AG04450 (cell line): ENCODE measurements around the gene PPP1R13L. TPM values are rescaled to one million over a fixed set of nuclear protein-coding genes. Genes with fewer than 3 reads are reported as not detected.
A peak's percentile ranks its signal among the peaks of the same experiment; 100 is the strongest.

Experiments
- CTCF ChIA-PET: fragments of 300-600, 350-600 bp; formaldehyde crosslinking; extraction: SDS; loops from one replicate; lab custom pipeline; 2022; ENCODE audit warnings: antibody characterized with exemption, inconsistent platforms; lab: Charles Lee
- POLR2A ChIA-PET: fragments of 350-600 bp; formaldehyde crosslinking; extraction: SDS; loops from one replicate; lab custom pipeline; 2021; ENCODE audit warnings: antibody characterized with exemption, inconsistent platforms; lab: Yijun Ruan, JAX
- DNase-seq: peaks from one replicate; pipeline ENCODE4 v3.0.0-alpha.2; 2011; ENCODE audit warnings: low read depth, low spot score
- H3K27ac ChIP-seq: one replicate; pipeline ENCODE4 v1.5.1; 2012; ENCODE audit warnings: low read depth, low read length, control low read depth
- H3K27me3 ChIP-seq: one replicate; pipeline ENCODE4 v1.6.0; 2012; ENCODE audit warnings: low read length; ENCODE audit not compliant: control insufficient read depth, insufficient read depth
- H3K4me3 ChIP-seq: 2 replicates; pipeline ENCODE4 v1.5.1; 2011; ENCODE audit warnings: mild to moderate bottlenecking, low read depth, low read length, control low read depth
- H3K9me3 ChIP-seq: 2 replicates; pipeline ENCODE4 v1.5.1; 2012; ENCODE audit warnings: low read length; ENCODE audit not compliant: control insufficient read depth, insufficient read depth
- CTCF ChIP-seq: IDR thresholded peaks from 2 replicates; pipeline ENCODE4 v1.5.1; 2011; ENCODE audit warnings: low read depth, low read length, control low read depth, inconsistent platforms
- polyA minus RNA-seq: library from RNA; depleted of rRNA, polyadenylated mRNA; stranded (reverse); fragments of >200 nt; gene quantifications from 2 replicates; pipeline ENCODE4 v1.2.3, GENCODE V29; 2011; rRNA and poly(A)+ RNA removed
- polyA plus RNA-seq: library from polyadenylated mRNA; depleted of rRNA; stranded (reverse); fragments of >200 nt; gene quantifications from 2 replicates; pipeline ENCODE4 v1.2.3, GENCODE V29; 2011; rRNA removed

Gene PPP1R13L, protein sequence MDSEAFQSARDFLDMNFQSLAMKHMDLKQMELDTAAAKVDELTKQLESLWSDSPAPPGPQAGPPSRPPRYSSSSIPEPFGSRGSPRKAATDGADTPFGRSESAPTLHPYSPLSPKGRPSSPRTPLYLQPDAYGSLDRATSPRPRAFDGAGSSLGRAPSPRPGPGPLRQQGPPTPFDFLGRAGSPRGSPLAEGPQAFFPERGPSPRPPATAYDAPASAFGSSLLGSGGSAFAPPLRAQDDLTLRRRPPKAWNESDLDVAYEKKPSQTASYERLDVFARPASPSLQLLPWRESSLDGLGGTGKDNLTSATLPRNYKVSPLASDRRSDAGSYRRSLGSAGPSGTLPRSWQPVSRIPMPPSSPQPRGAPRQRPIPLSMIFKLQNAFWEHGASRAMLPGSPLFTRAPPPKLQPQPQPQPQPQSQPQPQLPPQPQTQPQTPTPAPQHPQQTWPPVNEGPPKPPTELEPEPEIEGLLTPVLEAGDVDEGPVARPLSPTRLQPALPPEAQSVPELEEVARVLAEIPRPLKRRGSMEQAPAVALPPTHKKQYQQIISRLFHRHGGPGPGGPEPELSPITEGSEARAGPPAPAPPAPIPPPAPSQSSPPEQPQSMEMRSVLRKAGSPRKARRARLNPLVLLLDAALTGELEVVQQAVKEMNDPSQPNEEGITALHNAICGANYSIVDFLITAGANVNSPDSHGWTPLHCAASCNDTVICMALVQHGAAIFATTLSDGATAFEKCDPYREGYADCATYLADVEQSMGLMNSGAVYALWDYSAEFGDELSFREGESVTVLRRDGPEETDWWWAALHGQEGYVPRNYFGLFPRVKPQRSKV
- polyA plus RNA-seq (2.4 and 5.1 TPM in 2 replicates), polyA minus RNA-seq (2.5 and 4.3 TPM in 2 replicates)

DNA sequence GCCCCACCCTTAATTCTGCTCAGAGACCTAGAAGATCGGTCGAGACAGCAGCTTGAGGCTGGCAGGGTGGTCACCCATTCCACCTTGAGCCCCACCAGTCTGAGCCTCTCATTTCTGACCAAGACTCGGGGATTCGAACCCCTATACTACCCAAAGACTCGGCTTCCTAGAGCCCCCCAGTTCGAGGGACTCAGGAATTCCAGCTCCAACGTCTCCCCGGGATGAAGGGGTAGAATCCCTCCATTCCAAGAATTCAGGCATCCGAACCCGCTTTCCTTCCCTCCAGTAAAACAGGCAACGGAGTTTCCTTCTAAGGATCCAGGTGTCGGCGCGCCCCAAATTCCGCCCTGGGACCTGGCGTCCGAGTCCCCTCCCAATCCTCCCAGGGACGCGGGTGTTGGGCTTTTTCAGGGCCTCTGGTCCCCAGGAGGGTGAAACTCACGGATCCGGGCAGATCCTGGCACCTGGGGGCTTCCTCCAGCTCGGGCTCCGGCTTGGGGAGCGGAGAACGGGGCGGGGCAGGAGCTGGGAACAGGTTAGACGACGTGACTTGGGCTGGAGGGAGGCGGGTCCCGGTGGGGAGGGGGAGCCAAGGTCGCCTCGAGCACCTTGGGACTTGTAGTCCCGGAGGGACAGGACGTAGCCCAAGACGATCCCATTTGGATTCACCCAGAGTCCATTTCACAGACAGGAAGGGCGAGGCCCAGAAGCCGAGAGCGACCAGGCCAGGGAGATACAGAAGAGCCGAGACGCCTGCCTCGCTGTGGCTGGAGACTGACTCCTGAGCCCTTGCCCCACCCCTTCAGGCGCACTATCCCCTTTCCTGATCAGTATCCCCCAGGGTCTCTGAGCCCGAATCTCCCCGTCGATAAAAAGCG, at the start of gene PPP1R13L:
PPP1R13L (minus strand) TSS at position 513 of the 878 bp plus-strand sequence. CDS start 6,751 bp downstream, outside the sequence.
- H3K27ac ChIP-seq: peak within 1 kb of the TSS; percentile 89
- H3K27me3 ChIP-seq: no peaks in the 10 kb centered on the region
- H3K9me3 ChIP-seq: no peaks in the 10 kb centered on the region; the same call in 1 of the 2 replicates
- peak within 1 kb of the TSS; percentile 86 for H3K4me3 ChIP-seq
- POLR2A ChIA-PET: interaction anchor here (0.6 kb wide), 1 partner anchor 9 kb away, joined by 3 read pairs; no protein-coding TSS in a partner anchor
- CTCF ChIA-PET: interaction anchor here (1.0 to 2.6 kb wide), 4 partner anchors 34 to 81 kb away, joined by 3 to 12 read pairs (median 3); no protein-coding TSS in a partner anchor
- TF ChIP-seq CTCF: no peak
- no peak for DNase-seq

- CTCF ChIA-PET: interaction anchor here (1.0 to 2.0 kb wide), 2 partner anchors 13 to 34 kb away, joined by 4 to 7 read pairs; no protein-coding TSS in a partner anchor
Measured at GRCh38 chr19:45451850-45452387, 47.0 kb upstream of the PPP1R13L start.

GRCh38 chr19:45451131-45451849, 46.4 kb upstream of the PPP1R13L start:
- no peak for TF ChIP-seq CTCF
- ChIA-PET CTCF (interaction anchor here (1.0 to 2.0 kb wide), 2 partner anchors 12 to 34 kb away, joined by 4 to 7 read pairs; no protein-coding TSS in a partner anchor), POLR2A (interaction anchor here (0.7 kb wide), 1 partner anchor 16 kb away, joined by 5 read pairs; no protein-coding TSS in a partner anchor)
- Histone ChIP-seq H3K27ac (peak overlapping the region; percentile 52), H3K9me3 (no peaks in the 10 kb centered on the region; the same call in 1 of the 2 replicates), H3K4me3 (peak overlapping the region; percentile 70), H3K27me3 (no peaks in the 10 kb centered on the region)
- DNase-seq: no peak

More at GRCh38 chr19:45451850-45452387, 47.0 kb upstream of the PPP1R13L start:
- Histone ChIP-seq H3K9me3 (no peaks in the 10 kb centered on the region; the same call in 1 of the 2 replicates), H3K27me3 (no peaks in the 10 kb centered on the region), H3K27ac (no peak overlapping the region), H3K4me3 (no peak overlapping the region)
- no peak for TF ChIP-seq CTCF
- DNase-seq: no peak
- POLR2A ChIA-PET: interaction anchor here (0.7 kb wide), 1 partner anchor 15 kb away, joined by 5 read pairs; no protein-coding TSS in a partner anchor

GRCh38 chr19:45450012-45450333, 45.1 kb upstream of the PPP1R13L start:
- ChIA-PET POLR2A (interaction anchor here (1.6 kb wide), 1 partner anchor 11 kb away, joined by 3 read pairs; no protein-coding TSS in a partner anchor), CTCF (interaction anchor here (0.6 to 2.5 kb wide), 4 partner anchors 10 to 29 kb away, joined by 3 to 15 read pairs (median 6); no protein-coding TSS in a partner anchor)
- peak overlapping the region; percentile 60 for H3K4me3 ChIP-seq
- H3K9me3 ChIP-seq: no peaks in the 10 kb centered on the region; the same call in 1 of the 2 replicates
- DNase-seq: no peak
- peak overlapping the region; percentile 52 for H3K27ac ChIP-seq
- no peak for TF ChIP-seq CTCF
- H3K27me3 ChIP-seq: no peaks in the 10 kb centered on the region
